Measurements from ENCODE around the gene CNTD1.

CNTD1 gene

DNA sequence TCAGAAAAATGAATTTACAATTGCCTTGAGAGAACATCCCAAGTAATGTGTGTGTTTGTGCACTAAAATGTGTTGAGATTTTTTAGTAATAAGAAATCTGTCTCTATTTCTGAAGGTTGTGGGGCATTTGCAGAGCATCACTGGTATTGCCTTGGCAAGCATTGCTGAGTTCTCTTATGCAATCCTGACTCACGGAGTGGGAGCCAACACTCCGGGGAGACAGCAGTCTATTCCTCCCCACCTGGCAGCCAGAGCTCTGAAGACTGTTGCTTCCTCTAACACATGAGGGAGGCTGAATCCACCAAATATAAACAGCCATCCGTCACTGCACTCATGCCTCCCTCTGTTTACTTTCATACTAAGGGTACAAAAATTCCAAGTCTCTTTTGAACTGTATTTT, 10.6 kb downstream of the CNTD1 start:
- DNase-seq = no peak

DNA sequence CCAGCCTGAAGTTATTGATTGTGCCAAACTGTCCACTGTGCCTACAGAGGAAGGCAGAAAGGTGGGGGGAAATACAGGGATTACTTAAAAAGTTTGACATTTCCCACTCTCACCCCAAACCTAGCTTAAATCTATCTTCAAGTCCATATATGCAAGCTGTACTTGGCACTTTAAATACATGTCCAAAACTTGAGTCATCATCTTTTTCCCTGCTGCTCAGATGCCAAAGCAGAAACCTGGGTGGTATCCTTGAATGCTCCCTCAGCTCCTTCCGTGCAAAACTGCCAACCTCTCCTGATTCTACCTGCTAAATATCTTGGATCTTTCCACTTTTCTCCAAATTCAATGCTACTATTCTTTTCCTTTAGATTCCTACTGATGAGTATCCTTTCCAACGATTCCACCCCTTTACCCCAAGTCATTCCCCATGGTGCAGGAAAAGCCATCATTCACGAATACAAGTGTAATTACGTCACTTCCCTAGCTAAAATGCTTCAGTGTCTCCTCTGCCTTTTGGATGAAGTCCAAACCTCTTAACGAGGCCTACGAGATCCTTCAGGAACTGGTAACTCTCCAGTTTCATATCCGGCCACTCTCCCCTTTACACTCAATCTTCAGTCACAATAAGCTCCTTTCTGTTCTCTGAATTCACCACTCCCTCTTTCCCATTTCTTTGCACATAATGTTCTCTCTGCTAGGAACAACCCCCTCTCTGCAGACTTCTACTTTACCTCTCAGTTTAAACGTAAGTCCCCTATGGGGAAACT, 16.2 kb downstream of the CNTD1 start:
- no peak for DNase-seq

DNA sequence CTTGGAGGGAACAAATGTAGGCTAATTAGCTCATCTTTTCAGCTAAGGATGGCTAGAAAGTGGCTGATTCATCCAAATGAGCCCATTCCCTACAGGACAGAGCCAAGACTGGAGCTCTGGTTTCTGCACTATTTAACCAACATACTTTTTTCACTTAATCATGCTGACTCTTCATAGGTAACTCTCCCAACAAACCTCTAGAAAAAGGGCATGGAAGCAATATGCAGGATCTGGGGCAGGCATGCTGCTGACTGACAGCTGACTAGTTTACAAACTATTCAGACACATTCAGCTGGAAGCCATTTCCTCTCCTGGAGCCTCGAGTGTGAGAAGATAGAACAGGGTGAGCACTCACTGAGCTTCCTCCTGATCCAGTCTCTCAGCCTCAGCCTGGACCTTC, 19.2 kb downstream of the CNTD1 start:
- no peak for DNase-seq

DNA sequence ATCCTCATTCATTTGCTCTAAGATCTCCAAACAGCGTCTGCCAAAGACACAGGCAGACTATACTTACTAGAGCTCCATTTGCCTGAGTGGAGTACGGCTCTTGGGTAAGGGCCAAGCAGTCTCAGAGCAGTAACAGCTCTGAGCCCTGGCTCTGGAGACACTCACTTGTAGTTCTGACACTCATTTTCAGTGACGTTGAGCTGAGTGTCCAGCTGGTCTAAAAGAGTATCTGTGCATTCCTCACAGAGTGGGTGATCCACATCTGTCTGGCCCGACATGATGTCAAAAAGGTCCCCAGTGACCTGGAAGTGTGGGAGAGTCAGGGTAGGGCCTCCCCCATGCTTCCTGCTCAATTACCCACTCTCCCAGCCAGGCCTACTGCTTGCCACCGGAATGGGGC, 19.7 kb downstream of the CNTD1 start:
- no peak for DNase-seq

DNA sequence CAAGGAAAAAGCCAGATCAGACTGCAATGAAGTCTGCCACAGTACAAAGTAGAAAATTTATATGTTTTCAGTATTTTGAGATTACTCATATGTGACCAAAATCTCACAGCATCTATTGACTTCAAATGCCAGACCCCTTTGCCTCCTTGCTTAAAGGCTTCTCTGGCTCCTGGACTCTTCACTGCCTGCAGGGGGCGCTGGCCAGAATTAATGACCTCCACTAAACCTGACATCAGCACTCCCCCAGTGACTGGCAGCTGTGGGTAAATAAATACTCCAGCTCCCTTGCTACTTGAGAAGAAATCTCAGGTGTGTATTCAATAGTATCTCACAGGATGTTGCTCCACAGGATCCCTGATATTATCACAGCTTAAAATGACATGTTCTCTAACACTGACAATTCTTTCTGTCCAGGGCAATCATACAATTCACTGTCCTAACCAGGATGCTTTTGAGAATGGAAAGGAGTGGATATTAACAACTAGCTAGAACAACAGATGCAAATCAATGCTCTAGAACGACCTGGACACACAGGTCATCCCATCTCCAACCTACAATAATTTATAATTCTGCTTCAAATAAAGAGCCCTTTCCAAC, 21.4 kb downstream of the CNTD1 start:
- DNase-seq = peak; percentile 81

DNA sequence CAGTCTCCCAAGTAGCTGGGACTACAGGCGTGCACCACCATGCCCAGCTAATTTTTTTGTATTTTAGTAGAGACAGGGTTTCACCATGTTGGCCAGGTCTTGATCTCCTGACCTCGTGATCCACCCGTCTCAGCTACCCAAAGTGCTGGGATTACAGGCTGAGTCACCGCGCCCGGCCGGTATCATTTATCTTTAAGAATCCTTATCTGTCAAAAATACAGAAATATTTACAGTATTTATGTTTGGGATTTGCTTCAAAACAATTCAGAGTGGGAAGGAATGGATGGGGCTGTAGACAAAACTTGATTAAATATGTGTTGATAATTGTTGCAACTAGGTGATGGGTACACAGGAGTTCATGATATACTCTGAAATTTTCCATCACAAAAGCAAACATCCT, 22.5 kb downstream of the CNTD1 start:
- no peak for DNase-seq

DNA sequence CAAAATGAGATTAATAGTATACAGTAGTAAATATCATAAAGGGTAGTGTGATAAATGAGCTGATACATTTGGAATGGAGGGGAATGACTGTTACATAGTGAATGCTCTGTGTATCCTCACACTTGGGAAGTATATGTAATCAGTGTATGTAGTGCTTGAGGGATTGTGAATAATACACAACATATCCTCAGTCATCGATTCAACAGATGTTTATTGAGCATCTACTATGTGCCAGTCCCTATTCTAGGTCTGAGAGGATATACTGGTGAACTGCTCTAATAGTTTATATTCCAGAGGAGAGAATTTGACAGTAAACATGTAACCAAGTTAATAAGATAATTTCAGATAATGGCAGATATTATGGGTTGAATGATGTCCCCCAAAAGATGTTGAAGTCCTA, 28.8 kb downstream of the CNTD1 start:
- no peak for DNase-seq

DNA sequence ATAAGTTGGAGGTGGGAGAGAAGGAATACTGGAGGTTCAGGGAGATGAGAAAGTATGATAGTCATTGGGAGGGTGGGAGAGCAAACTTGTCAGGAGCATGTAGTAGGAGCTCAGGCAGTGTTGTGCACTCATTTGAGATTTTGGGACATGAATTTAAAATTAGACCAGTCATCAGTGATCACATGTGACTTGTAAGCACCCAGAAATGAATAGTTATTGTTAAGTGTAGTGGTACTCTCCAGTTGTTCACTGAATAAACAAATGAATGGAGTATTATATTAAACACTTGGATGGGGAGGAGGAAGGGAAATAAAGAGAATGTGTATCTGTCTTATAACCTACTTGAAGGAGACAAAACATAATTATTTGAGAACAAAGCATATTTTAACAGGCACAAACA, 32.3 kb downstream of the CNTD1 start:
- DNase-seq = no peak

DNA sequence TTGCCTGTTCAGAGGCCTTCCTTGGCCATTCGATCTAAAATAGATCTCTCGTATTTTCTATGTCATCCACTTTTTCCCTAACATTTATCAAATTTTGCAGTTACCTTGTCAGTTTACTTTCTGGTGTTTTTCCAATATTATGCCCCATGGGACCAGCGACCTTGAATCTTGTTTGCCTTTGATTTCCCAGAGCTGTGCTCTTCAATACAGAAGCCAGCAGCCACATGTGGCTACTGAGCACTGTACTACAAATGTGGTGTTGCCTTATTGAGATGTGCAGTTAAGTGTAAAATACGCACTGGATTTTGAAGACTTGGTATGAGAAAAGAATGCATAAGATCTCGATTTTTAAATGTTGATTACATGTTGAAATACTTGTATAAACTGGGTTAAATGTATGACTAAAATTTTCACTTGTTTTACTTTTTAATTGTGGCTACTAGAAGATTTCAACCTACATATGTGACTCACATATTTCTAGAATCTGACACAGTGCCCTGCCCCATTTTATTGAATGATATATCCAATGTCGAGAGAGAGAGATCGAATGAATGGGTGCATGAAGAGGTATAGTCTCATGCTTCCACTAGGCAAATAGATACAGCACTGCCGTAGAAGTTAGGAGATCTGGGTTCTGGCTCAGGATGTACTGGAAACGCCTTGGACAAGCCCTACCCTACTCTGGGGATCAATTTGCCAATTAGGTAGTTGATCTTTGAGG, 33.7 kb downstream of the CNTD1 start:
- no peak for DNase-seq

DNA sequence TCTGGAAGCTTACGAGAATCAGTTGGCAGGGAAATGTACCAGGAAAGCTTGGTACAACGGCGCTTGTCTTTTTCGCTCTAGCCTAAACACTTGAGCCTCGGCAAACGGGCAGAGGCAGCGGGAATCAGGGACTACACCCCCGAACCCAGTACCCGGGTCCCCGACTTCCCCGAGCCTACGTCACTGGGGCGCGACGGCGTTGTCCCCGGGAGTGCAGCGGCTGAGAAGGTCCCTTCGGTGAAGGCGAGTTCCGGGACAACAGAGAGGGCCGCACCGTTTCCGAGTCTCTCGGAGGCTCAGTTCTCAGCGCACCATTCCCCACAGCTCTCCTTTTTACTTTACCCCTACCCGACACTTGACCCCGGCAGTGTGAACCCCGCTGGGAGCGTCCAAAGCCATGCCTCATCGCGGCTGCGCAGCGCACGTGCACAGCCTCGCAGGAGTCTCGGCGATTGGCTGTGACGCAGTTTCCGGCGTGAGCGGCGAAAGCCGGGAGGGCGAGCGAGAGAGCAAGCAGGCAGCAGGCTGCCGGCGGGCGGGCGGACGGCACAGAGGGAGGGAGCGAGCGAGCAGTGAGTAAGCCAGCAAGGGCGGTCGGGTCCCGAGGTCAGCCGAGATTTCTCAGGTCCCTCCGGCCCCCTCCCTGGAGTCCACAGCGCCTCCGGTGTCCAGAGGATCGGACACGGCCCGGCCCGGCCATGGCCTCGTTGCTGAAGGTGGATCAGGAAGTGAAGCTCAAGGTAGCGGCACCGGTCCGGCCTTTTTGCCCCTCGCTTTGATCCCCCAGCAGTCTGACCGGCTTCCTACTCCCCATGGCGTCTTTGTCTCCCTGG, 34.5 kb downstream of the CNTD1 start, which contains the start of gene PSME3:
PSME3 (plus strand) TSS at position 464 of the 833 bp plus-strand sequence; CDS start at position 699, 235 bp downstream.
- DNase-seq = peak; percentile 93

DNA sequence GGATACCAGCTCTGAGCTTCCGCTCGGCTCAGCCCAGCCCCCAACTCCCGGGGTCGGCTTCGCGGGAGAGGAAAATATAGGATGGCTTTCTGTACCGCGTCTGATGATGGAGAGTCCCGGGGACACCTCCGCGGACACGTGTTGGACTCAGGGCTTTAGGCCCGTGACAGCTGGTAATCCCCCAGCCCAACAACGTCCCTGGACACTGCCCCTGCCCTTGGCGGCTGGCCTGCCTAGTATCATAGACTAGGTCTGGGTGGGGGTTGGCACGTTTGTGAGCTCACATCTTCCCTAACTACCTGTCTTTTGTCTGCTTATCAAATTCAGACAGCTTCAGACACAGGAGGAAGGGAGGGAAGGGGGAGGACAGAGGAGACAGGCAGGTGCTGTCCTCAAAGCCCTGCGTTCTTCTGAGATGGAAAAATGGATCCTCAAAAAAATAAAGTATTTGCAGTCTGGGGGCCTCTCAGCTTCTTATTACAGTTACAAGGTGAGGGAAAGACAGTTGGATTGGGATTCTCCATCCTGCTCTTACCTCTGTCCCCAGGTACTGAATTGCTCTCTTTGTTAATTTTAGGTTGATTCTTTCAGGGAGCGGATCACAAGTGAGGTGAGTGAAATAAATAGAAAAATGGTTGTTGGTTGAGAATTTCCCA, 35.2 kb downstream of the CNTD1 start:
- no peak for DNase-seq

DNA sequence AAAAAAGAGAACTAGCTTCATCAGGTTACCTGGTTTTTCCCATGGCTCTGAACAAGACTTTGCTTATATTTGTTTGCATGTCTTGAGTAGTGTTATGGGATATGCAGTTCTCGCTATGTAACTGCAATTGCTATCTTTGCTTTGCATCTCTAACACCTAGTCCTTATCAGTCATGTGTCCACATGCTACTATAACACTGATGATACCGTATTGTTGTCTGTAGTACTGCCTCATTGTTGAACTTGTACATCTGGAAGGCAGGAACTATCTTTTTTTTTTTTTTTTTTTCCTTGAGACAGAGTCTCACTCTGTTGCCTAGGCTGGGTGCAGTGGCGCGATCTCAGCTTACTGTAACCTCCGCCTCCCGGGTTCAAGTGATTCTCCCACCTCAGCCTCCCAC, 37.1 kb downstream of the CNTD1 start:
- no peak for DNase-seq

DNA sequence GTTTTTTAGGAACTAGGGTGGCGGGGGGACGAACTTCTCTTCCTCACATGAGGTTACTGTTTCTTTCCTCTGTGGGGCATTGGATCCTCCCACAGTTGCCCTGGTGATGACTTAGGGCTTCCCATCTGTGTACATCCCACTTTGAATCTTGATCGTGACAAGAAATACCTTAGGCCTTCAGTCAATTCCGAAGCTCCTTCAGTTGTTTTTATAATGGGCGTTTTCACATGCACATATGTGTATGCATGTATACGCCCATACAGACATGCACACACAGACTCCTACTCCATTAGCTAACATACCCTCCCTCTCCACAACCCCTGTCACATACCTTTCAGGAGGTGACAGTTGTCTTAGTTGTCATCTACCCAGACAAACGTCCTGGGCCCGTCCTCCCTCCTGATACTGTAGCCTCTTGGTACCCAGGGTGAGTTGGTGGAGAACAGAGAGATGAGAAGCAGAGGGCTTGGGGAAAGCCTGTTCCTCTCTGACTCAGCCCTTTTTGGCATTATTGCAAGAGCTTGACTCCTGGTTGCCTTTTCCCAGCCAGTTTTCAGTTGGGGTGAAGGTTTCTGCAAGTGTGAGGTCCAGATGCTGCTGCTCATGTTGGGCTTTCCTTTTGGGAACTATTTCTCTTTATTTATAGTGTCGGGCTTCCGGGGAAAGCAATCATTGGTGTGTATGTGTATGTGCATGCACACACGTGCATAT, 43.5 kb downstream of the CNTD1 start:
- DNase-seq = no peak

DNA sequence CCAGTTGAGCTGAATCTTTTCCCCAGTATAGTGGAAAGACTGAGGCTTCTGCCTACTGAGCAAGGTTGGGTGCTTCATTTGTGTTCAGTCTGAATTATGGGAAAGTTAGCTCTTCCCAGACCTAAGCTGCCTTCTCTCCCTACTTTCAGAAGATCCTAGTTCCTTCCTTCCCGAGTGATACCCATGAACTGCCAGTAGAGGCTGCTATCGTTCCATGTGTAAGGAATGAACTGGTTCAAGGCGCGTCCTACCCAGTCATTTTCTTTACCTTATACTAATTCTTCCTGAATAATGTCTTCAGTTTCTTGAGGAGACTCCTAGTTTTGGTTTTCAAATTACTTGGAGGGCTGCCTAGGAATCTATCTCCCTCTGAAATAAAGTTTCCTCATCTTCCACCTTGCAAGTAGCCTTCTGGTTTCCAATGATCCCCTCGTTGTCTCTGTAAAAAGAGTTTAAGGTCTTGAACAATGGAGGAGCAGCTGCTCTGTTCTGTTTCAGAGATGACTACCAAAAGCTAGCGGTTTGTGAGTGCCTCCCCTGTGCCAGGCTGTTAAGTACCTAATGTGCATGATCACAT, 44.8 kb downstream of the CNTD1 start:
- peak; percentile 36 for DNase-seq

DNA sequence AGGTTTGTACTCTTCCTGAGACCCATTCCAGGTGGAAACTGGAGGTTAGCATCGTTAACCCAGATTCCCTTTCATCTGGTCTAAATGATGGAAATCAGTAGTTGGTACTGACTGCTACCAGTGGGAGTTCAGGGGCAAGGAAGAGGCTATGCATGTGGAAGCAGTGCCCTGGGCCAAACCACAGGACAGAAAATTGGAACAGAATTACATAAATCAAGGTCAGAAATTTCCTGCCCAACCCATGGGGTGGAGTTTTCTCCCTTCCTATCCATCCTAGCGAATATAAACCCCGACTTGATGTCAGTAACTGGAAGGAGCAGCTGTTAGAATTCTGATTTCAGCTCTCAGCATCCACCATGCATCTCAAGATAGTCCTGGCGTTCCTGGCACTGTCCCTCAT, 45.6 kb downstream of the CNTD1 start, which contains the start of gene AOC2:
AOC2 (plus strand) TSS at position 310 of the 400 bp plus-strand sequence; CDS start at position 357, 47 bp downstream.
- DNase-seq = no peak

DNA sequence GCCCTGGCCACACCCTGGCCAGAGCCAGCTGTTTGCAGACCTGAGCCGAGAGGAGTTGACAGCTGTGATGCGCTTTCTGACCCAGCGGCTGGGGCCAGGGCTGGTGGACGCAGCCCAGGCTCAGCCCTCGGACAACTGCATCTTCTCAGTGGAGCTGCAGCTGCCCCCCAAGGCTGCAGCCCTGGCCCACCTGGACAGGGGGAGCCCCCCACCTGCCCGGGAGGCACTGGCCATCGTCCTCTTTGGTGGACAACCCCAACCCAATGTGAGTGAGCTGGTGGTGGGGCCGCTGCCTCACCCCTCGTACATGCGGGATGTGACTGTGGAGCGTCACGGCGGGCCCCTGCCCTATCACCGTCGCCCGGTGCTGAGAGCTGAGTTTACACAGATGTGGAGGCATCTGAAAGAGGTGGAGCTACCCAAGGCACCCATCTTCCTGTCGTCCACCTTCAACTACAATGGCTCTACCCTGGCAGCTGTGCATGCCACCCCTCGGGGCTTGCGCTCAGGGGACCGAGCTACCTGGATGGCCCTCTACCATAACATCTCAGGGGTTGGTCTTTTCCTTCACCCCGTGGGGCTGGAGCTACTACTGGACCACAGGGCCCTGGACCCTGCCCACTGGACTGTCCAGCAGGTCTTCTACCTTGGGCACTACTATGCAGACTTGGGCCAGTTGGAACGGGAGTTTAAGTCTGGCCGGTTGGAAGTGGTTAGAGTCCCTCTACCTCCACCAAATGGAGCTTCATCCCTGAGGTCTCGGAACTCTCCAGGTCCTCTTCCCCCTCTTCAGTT, 46.3 kb downstream of the CNTD1 start:
- no peak for DNase-seq

DNA sequence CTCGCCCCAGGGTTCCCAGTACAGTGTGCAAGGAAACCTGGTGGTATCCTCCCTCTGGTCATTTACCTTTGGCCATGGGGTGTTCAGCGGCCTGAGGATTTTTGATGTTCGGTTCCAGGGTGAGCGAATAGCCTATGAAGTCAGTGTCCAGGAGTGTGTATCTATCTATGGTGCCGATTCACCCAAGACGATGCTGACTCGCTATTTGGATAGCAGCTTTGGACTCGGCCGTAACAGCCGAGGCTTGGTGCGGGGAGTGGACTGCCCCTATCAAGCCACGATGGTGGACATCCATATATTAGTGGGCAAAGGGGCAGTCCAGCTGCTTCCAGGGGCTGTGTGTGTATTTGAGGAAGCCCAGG, 46.9 kb downstream of the CNTD1 start:
- DNase-seq = no peak

DNA sequence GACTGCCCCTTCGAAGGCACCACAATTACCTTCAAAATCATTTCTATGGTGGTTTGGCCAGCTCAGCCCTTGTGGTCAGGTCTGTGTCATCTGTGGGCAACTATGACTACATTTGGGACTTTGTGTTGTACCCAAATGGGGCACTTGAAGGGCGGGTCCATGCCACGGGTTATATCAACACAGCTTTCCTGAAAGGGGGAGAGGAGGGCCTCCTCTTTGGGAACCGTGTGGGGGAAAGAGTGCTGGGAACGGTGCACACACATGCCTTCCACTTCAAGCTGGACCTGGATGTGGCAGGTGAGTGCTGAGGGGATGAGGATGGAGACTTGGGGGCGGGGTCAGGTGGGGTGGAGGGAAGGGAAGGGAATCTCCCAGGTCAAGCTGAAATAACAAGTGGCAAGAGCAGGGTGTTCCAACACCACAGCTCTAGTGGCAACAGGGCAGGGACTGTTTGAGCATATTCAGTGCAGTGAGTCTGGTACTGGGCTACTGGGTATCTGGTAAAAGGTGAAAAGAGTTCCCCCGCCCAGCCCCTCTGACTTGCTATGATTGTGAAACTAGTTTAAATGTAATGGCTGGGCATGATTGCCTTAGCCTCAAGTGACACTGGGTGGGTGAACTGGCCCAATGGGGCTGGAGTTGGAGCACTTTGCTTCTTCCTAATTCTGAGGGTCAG, 47.4 kb downstream of the CNTD1 start:
- DNase-seq = no peak

DNA sequence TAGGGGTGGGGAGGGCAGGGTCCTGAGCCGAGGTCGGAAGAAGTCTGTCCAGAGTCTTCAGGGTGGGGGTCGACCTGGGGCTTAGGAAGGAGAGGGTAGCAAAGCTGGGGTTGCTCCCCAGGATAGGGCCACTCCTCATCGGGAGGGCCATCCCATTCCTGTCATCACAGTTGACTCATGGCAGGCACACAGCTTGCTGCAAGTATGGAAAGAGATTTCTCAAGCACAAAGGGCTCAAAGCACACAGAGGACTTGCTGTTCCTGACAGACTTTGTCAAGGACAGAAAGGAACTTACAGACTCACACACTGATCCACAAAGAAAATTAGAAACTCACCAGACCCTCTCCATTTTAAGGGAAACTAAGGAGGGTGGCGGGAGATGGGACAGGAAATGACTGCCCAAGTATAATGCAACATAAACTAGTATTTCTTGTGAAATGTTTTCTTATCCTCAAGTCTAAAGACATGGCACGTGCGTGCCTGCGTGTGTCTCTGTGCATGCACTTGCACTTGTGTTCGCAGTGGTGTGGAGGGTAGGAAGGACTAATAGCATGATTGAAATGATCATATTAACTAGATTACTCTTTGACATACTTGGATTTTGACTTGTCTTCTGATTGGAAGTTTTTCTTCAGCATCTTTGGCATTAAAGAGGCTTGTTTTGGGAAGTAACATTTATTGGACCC, 48.1 kb downstream of the CNTD1 start:
- DNase-seq = no peak
